NCI-H1048 (cell line): Measurements from ENCODE around the gene PEPD.
A peak's percentile ranks its signal among the peaks of the same experiment; 100 is the strongest.

Experiments used
- DNase-seq: peaks from one replicate; lab custom pipeline; 2025; lab: John Stamatoyannopoulos, UW

Gene PEPD

DNA sequence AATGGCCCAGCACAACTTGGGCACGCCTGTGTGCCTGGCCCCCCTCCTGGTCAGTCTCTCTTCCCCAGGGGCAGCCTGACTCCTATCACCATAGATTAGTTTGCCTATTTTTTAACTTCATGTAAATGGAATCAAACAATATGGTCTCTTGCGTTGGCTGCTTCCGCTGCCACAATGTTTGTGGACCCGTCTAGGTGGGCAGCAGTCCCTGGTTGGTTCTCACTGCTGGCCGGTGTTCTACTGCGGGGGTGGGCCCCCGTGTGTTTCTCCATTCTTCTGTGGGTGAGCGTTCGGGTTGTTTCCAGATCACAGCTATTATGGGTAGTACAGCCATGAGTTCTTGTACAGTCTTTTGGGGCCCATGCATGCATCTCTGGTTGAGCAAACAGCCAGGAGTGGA lies 100.8 kb downstream of the PEPD start:
- DNase-seq: no peak

DNA sequence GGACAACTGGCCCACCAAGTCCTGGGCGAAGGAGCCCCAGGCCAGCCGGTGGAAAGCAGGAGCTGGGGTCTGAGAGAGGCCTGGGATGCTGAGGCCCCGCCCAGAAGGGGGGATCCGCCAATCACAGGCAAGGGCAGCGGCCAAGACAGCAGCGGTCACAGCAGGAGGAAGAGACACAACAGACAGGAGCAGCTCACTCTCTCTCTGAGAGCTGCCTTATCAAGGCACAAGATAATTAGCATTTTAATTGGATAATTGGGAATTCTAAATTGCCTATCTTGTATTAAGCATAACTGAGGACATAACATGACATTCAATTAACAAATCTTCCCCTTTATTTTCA lies 101.8 kb downstream of the PEPD start:
- no peak for DNase-seq

DNA sequence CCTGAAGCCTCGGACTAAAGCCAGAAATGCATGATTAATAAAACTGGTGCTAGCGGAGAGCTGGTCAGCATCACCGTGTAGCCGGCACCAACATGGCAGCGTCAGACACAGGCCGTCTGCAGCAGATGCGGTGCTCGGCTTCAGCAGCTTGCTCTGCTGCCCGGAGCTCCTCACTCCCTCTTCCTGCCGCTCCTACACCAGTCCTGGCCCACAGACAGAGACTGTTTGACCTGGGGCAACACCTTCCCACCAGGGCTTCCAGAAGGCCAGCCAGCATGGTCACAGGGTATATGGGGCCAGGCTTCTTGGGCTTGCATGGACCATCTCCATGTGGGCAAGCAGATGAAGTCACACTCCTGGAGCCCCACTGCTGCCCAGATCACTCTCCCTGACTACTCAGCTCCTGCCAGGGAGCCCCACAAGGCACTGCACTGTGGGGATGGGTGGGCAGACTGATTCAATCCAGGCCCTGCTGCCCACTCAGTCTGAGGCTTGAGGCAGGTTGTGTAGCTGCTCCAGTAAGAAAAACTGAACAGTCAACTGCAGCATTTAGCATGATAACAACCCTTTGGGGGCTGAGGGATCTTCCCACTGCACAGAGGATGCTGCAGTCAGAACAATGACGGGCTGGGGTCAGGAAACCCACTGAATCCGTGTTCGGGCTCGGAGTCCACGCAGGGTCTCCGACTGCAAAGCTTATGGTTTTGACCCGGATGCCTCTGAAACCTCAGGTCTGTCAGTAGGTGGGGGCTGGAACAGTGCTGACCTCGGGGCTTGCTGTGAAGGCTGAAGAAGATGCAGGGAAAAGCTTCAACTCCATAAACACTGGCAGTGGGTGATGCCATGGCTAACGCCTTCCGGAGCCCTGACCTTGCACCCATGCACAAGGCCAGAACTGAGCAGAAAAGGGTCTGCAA lies 102.5 kb downstream of the PEPD start:
- no peak for DNase-seq

DNA sequence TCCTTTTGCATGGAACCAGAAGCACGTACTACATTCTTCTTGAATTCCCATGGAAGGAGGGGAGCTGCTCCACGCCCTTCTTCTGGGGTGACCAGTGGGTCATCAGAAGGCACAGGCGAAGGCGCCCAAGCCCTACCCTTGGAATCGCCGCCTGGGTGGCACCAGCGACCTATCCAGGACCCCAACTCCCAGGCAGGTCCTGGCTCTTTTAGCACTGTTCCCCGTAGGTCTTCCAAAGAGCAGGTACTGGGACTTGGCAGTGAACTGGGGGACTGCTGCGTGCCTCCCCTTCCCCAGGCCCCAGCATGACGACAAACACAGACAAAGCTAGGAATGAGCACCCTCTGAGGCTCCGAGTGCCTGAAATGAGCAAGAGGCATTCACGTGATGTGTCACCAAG lies 103.1 kb downstream of the PEPD start:
- no peak for DNase-seq

DNA sequence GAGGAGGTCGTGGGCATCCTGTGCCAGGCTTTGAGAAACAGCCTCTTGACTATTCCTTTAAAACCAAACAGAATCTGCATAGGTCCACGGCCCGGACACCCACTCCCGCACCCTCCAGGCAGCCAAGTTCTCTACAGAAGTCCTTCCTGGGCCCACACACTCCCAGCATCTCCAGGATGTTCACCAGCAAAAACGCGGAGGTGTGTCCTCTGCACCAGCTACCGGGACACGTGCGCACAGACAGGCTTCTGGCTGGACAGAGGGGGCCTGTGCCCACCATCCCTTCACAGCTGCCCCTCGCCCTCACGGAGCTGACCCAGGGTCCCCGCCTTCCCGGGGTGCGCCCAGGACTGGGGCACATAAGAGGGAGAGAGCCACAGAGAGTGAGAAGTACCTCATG lies 103.8 kb downstream of the PEPD start:
- no peak for DNase-seq

DNA sequence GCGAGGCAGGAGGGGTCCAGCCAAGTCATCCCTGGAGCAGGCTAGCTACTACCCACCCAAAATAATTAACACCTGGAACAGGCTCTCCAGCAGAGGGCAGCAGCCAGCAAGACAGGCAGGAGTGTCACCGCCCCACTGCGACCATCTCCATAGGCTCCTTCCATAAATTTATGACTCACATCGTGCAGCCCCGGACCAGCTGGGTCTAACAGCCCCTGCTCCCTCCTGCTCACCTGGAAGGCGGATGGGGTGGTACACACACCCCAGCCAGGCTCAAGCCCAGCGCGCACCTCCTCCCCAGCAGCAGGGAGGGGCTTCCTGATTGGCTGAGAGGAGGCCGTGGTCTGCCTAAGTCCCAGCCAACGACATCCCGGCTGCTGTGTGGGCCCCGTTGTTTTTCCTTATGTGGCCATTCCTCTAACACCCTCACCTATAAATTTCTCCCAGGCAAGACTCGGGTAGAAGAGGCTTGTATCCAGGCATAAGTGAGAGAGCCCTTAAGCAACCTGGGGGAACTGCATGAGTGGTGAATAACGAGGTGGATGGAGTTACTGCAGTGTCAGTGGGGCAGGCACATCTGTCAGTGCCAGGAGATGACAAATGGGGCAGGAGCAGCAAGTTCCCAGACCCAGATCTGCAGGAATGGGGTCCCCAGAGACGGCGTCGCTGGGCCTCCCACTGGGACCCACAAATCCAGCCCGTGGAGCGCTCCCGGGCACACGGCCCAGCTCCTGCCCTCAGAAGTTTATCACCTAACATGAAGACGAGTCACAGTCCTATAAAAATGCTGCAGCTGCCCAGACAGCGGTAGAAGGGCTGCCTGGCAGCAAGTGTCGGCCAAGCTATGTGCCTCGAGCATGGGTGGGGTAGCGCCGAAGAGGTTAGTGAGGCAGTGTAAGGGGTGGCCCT lies 105.0 kb downstream of the PEPD start:
- DNase-seq: peak; percentile 33

DNA sequence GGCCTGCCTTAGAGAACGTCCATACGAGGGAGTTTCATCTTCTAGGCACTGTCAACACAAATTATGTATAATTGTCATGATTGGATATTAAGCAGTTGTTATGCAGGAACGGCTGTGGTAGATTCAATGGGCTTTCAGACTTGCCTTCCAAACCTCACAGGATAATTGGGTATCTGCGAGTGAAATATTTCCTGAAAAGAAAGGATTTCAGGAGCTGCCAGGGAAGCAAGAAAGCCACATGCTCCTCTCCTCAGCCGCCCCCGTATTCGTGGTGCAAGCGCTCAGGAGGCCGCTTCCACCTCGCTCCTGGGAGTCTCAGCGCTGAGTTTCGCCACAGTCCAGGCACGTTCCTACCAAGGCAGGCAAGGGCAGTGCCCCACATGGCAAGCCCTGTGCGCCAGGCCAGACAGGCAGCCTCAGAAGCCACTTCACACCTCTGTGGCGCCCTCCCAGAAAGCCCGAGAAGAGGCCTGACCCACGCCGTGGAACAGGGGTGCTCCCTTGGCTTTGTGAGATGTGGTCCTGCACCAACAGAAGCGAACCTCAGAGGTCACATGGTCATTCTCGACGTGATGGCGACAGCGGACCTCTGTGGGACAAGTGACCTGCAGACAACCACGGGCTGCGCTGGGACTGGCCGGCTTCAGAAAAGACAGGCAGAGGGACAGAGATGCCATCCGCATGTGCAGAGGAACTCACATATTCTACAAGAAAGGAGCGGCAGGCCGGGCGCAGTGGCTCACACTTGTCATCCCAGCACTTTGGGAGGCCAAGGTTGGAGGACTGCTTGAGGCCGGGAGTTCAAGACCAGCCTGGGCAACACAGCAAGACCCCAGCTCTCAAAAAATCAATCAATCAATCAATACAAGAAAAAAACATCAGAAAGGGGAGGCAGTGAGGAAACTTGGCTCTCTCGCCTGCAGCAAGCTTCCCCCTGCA lies 106.7 kb downstream of the PEPD start:
- DNase-seq: no peak

DNA sequence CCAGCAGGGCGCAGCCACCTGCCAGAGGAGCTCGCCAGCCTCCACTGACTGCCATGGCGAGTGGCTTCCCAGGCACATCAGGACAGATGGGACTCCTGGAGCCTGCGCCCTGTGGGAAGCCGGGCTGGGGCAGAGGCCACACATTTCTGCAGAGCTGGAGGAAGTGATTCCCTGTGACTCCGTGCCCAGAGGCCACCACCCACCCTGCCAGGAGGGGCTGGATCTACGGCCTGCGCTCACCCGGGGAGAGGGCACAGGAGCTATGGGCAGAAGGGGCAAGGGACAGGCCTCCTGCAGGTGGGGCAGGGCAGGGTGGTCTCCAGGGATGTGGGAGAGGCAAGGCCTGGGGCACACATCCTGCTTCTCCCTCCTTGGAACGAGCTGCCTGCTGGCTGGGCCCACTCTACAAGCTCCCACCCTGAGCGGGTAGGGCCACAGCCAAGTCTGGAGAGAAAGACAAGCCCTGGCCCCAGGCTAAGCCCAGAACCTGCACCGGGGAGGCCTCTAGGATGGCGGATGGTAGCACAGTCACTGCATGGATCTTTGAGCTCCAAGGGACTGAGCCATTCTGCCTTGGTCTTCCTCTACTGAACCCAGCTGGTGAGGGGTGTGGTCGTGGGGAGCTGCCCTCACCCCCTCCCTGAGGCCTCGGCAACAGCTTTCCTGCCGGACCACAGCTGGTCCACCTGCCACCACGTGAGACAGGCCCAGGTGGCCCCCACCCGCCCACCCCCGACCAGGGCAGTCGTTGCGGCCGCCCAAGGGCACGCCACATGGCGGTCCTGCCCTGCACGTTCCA lies 107.5 kb downstream of the PEPD start:
- DNase-seq: no peak

DNA sequence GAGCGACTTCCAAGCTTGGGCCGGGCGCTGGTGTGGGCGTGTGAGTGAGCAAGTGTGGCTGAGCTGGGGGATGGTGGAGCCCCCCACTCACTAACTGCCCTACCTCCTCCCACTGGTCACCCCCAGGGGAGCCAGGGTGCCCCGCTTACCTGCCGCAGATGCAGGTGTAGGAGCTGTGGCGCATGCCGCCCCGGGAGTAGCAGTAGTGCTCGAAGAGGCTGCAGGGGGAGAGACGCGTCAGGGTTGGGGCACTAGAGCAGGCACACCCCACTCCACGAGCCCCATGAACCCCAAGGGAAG lies 108.2 kb downstream of the PEPD start:
- no peak for DNase-seq

DNA sequence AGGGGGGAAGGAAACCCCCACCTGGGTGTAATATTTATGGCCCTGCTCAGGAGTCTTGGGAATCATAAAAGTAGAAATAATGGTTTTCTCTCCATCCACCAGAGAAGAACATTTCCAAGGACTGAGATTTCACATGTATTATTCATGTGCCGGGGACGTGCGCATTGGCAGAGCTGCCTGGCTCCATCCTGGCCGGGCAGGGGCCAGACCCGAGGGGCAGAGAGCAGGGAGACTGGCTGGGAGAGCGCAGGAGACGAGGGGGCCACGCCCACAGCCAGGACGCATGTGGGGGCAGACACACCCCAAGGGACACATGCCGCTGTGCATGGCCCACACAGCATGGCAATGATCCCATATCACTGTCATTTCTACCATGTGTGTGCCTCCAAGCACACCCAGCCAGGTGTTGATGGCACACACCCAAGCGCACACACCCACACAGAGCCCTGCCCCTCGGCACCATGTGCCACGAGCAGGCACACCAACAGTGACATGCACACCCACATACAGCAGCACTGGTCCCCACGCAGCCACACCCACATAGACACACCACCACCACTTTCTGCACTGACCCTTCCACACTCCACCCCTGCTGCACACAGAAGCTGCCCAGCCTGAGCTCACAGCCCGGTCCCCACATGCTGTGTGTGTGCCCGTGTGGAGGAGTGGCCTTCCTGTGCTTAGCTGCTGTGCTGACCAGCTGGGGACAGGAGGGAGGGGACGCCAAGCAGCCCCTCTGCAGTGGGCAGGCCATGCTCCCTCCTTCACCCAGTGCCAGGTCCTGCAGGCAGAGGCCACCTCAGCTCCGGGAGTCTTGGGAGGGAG lies 108.8 kb downstream of the PEPD start:
- no peak for DNase-seq

DNA sequence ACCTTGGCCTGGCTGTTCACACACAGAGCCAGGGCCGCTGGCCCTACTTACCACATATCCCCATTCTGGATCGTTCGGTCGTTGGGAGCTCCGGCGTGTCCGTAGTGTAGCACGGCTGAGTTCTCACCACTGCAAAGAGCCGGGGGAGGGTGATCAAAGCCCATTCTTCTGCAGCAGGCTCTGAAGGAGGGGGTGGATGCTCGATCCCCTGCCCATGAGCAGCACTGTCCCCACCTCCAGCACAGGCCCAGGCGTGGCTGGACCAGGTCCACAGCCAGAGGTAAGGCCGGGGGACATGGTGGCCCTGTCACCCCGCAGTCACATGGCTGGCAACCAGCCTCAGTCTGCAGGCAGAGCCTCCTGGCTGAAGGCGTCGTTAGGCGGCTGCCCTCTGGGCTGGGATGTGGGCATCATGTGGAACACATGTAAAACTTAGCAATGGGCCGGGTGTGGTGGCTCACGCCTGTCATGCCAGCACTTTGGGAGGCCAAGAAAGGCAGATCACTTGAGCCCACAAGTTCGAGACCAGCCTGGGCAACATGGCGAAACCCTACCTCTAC lies 109.9 kb downstream of the PEPD start:
- no peak for DNase-seq

DNA sequence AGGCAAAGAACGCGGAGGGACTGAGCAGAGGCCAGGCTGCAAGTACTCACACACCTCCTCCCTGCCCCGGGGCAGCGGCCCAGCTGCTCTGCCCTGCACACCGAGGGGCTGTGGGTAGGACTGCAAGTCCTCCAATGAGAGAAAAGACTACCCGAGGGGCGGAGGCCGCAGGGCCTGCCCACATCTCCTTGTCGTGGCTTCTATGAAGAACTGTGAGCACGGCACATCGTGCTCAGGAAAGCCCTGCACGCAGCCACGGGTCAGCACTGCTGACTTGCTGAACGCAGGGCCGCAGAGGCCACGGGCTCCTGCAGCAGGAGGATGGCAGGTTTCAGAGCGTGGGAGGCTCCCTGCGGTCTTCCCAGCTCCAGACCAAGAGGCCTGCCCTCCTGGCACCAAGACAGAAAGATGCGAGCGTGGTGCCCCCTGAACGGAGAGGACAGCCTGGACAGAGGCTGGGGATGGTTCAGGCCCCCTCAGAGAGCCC lies 110.6 kb downstream of the PEPD start:
- no peak for DNase-seq

DNA sequence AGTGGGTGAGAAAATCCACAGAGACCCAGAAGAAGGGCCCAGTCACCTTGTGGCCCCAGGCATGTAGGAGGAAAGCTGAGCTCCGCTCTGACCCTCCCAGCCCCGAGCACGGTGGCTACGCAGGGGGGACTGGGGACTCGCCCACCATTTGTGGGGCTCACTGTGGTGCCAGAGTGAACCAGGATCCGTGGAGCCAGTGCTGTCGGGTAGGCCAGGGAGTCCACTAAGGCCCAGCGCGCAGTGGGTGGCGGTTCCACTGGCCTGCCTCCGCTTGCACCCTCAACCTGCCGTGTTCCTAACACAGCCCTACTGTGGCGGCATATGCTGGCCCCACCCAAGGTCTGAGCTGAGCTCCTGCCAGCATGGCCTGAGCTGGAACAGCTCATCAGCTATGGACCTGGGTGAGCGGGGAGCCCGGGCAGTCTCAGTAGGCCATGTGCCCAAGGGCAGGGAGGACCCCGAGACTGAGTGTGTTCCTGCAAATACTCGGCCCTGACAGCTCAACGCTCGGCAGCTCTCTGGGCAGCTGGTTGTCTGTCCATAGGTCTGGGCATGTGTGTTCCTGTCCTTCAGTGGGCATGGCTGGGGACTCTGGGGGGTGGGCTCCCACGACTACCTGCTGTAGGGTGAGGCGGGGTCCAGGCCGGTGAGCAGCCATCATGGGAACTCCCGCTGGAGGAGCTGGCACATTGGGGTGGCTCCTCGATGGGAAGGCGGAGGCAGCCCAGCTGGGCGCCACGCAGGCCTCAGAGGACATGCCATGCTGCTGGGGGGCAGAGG lies 111.5 kb downstream of the PEPD start:
- DNase-seq: no peak

DNA sequence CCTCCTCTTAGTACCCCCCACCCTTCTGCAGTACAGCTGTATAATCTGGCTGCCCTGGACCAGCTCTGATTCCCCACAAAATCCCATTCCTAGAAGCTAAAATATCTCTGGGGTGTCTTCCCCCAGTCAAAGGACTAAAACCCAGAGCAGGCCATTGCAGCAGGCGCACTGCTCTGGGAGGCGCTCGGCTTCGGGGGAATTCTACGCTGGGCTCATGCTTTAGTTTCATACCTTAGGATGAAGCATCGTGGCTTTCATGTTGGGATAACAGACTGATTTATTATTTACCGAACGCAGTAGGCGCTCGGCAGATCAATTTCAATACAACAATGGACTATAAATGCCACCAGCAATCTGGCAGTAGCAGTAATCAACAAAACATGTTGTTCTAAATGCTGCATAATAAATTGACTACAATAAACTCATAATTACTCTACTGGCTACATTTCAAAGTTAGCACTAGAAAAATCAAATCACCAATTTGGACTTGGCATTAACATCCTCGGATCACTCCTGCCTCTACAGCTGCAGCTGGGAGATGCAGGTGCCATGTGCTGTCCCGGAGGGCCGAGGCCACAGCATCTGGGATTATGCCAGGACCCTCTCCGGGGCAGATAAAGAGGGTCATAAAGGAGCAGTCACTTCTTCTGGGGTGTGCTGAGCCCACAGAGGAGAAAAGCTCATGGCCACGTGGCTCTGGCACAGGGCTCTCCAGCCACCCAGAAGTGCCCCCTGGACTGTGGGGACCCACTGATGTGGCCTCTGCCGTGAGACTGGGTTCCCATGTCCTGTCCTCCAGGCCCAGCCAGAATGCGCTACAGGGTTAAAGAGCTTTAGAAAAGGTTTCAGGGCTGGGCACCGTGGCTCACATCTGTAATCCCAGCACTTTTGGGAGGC lies 112.8 kb downstream of the PEPD start:
- no peak for DNase-seq

DNA sequence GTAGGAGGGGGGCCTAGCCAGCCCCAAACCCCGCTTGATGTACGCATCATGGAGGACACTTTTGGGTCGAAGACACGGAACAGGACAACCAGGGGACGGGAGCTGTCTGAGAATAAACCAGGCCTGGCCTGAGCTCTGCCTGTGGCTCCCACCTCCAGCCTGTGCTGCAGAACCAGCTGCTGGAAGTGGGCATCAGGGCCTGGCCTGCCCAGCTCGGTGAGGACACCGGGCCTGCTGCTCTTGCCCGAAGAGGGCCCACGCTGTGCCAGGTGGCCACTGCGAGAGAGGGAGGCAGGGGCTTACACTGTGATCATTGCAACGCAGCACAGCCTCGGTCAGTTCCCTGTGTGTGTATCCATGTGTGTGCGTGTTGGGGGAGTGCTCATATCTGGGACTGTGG lies 113.5 kb downstream of the PEPD start:
- DNase-seq: no peak

DNA sequence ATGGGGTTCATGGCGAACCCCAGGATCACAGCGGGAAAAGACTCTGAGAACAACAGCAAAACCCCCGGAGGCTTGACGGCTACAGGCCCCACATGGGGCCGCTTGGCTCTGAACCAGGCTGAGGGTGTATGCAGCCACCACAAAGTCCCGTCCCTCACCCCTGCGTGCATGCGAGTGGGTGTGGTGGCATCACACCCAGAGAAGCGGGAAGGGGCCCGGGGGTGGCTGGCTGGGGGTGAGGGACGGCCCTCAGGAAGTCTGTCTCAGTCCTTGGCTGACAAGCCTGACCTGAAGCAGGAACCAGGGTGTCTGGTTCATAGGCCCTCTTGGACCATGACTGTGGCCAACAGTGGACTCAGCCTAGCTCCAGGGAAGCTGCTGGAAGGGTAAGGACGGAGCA lies 113.9 kb downstream of the PEPD start:
- DNase-seq: no peak

DNA sequence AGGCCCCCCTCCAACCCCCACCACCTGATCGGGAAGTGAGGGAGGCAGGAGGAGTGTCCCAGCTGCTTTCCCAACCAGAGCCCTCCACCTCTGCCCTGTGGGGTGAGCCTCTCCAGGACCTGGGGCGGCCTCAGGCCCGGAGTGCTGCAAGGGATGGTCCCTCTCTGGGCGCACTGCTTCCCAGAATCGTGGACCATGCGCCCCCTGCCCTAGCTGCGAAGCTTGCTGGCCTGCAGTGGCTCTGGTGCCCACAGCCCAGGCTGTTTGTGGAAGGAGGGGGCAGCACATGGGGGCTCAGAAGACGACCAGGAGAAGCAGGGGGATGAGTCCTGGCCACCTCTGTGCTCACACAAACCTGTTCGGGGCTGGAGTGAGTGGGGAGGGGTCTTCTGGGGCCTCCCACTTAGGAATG lies 114.4 kb downstream of the PEPD start:
- no peak for DNase-seq

DNA sequence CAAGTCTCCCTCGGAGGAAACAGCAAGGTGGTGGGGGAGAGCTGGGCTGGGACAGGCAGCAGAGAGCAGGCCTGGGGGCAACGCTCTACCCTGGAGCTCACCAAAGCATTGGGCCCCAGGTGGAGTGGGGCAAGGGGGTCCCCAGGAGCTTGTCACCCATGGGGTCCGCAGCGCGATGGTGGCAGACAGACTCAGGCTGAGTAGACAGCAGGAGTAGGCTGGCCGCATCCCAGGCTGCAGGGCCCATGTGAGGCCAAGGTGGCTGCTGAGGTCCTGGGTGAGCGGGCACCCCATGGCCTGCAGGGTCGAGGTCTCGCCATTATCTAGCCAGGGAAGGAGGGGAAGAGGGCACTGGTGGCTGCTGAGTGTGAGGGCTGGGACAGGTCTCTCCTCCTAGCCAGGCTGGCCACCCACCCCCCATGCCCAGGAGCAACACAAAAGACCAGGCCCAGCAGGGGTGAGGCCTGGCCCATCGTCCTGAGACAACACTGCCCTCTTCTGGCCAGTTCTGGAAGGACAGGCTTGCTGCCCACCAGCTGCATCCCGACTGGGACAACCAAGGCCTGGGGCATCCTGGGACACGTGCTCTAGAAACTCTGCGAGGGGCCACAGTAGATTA lies 115.0 kb downstream of the PEPD start:
- peak; percentile 26 for DNase-seq
